Endothelial cell of umbilical vein (primary cell): ENCODE measurements around the gene ADAM19.

Experiments
- CTCF ChIP-seq, 2 donors: IDR thresholded peaks; 1 replicate in 1 of 2; 2 replicates in 1 of 2; pipeline ENCODE4 v1.5.1; 2011; ENCODE audit warnings: low read length in 2 of 2, mild to moderate bottlenecking in 2 of 2, moderate library complexity in 2 of 2, control low read depth in 1 of 2, inconsistent platforms in 1 of 2, low read depth in 1 of 2; ENCODE audit not compliant: insufficient read depth in 1 of 2; ENCODE audit errors: extremely low read depth in 1 of 2
- EZH2 ChIP-seq: IDR thresholded peaks from 2 replicates; pipeline ENCODE4 v1.6.1; 2012; ENCODE audit warnings: borderline replicate concordance, low read depth, mild to moderate bottlenecking, moderate library complexity, low read length, inconsistent platforms; ENCODE audit not compliant: severe bottlenecking
- FOS ChIP-seq: IDR thresholded peaks from 2 replicates; pipeline ENCODE4 v1.6.1; 2011; ENCODE audit warnings: mild to moderate bottlenecking, low read length, moderate library complexity, borderline replicate concordance; ENCODE audit not compliant: insufficient read depth
- GATA2 ChIP-seq: IDR thresholded peaks from 2 replicates; pipeline ENCODE4 v1.7.0; 2011; ENCODE audit warnings: low read depth, mild to moderate bottlenecking, moderate library complexity, mixed read lengths, low read length; ENCODE audit not compliant: insufficient read length, insufficient read depth
- MAX ChIP-seq: IDR thresholded peaks from 2 replicates; pipeline ENCODE4 v1.6.1; 2011; ENCODE audit not compliant: insufficient read depth, insufficient read length
- MYC ChIP-seq: IDR thresholded peaks from one replicate; pipeline ENCODE4 v1.6.1; 2011; ENCODE audit warnings: mild to moderate bottlenecking, low read depth, low read length
- POLR2A ChIP-seq: IDR thresholded peaks from 2 replicates; pipeline ENCODE4 v1.6.1; 2012; ENCODE audit warnings: low read depth, mild to moderate bottlenecking, control low read depth, low read length

DNA sequence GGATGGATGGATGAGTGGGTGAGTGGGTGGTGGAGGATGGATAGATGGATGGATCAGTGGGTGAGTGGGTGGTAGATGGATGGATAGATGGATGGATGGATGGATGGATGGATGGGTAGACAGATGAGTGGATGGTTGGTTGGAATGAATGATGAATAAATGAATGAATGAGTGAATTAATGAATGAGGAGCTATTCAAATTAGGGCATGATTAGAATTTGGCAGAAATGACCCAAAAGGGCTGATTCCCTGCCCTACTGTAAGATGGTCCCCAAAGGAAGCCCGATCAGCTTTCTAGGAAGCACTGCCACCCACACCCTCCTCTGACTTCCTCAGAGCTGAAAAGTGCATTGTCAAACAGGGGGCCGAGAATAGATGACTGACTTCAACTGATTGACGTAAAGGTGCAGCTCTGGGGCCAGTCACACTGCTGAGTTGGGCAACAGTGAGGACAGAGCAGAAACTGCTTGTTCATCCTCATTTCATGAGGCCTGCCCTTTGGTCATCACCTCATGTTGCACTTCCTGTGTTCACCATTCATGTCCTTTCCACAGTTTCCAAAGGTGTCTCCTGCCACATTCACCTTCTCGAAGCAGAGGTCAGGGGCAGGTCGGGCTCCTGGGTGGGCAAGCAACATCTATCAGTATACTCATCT, 81.3 kb downstream of the ADAM19 start:
- TF ChIP-seq FOS: no peak
- TF ChIP-seq CTCF (IDR thresholded peaks at IDR 0.05; ENCODE audit: extremely low read depth in 1 of 2, insufficient read depth in 1 of 2, low read depth in 1 of 2, low read length in 2 of 2): no peak
- no peak for TF ChIP-seq POLR2A
- no peak for TF ChIP-seq GATA2
- TF ChIP-seq EZH2: no peak
- no peak for TF ChIP-seq MYC
- no peak for TF ChIP-seq MAX
